Gastrocnemius medialis (tissue), 4 donors: ENCODE results near the gene MYO9A.

Experiments
- POLR2A ChIP-seq, 2 donors: fragments of 450-650 bp; IDR thresholded peaks; one replicate each; pipeline ENCODE4 v1.6.1; 2017; ENCODE audit warnings: antibody characterized with exemption in 2 of 2, mild to moderate bottlenecking in 2 of 2, moderate library complexity in 2 of 2
- TF ChIP-seq, protein P1 (sequence below), 5 experiments: fragments of 450-650 bp in 3 of 5; fragments of 200-600 bp in 2 of 5; sonication (generic) in 2 of 5; IDR thresholded peaks in 4 of 5; conservative IDR thresholded peaks in 1 of 5; 1 replicate in 4 of 5; 2 replicates in 1 of 5; pipeline ENCODE4 v1.5.1; 2016 to 2019; ENCODE audit warnings: antibody characterized with exemption in 5 of 5, mild to moderate bottlenecking in 3 of 5, moderate library complexity in 3 of 5

DNA sequence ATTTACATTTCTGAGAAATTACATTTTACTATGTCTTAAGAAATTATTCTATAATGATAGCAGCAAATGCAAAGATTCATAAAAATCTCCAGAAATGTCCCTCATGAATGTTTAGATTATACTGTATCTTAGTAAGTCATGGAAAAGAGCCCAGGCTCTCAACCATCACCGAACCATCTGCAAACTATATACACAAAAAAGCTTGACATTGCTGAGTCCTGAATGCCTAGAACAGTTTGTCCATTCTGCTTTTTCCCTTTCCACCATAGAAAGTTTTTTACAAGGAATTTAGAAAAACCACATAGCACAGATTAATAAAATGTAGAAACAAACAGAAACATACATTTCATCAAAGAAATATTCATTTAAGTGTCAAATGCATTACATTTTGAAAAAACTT lies 83.6 kb downstream of the MYO9A start:
- TF ChIP-seq, protein P1, sequence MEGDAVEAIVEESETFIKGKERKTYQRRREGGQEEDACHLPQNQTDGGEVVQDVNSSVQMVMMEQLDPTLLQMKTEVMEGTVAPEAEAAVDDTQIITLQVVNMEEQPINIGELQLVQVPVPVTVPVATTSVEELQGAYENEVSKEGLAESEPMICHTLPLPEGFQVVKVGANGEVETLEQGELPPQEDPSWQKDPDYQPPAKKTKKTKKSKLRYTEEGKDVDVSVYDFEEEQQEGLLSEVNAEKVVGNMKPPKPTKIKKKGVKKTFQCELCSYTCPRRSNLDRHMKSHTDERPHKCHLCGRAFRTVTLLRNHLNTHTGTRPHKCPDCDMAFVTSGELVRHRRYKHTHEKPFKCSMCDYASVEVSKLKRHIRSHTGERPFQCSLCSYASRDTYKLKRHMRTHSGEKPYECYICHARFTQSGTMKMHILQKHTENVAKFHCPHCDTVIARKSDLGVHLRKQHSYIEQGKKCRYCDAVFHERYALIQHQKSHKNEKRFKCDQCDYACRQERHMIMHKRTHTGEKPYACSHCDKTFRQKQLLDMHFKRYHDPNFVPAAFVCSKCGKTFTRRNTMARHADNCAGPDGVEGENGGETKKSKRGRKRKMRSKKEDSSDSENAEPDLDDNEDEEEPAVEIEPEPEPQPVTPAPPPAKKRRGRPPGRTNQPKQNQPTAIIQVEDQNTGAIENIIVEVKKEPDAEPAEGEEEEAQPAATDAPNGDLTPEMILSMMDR (IDR thresholded peaks at IDR 0.05 in 4 of 5, conservative IDR thresholded peaks at IDR 0.05 in 1 of 5): no peak
- no peak for TF ChIP-seq POLR2A (IDR thresholded peaks at IDR 0.05)
